CD14-positive monocyte (primary cell): ENCODE results near the gene NCOR2. TPM values are rescaled to one million over a fixed set of nuclear protein-coding genes. Genes with fewer than 3 reads are reported as not detected.

Experiments
- DNase-seq, 3 donors: peaks; one replicate each; pipeline ENCODE4 v3.0.0-alpha.2; 2011 to 2022
- H2AFZ ChIP-seq: 2 replicates; pipeline ENCODE4 v1.6.0; 2012; ENCODE audit warnings: mild to moderate bottlenecking, low read depth, low read length, inconsistent platforms; ENCODE audit not compliant: insufficient read depth, poor library complexity, severe bottlenecking
- H3K27ac ChIP-seq, 2 donors: 1 replicate in 1 of 2; 2 replicates in 1 of 2; pipeline ENCODE4 v1.5.1; 2012 to 2013; ENCODE audit warnings: low read length in 2 of 2, control low read depth in 1 of 2, inconsistent platforms in 1 of 2, low read depth in 1 of 2, mild to moderate bottlenecking in 1 of 2
- H3K27me3 ChIP-seq, 2 donors: one replicate each; pipeline versions ENCODE4 v1.6.0 to v1.6.1; 2011 to 2013; ENCODE audit warnings: low read length in 2 of 2; ENCODE audit not compliant: control insufficient read depth in 2 of 2, insufficient read depth in 2 of 2
- H3K36me3 ChIP-seq, 2 donors: replicated peaks in 1 of 2; 1 replicate in 1 of 2; 2 replicates in 1 of 2; pipeline versions ENCODE4 v1.5.1 to v1.6.1; 2012 to 2013; ENCODE audit warnings: low read length in 2 of 2, control low read depth in 1 of 2, inconsistent platforms in 1 of 2, mild to moderate bottlenecking in 1 of 2; ENCODE audit not compliant: insufficient read depth in 2 of 2, control insufficient read depth in 1 of 2
- H3K4me1 ChIP-seq, 2 donors: 1 replicate in 1 of 2; 2 replicates in 1 of 2; pipeline versions ENCODE4 v1.5.1 to v1.6.1; 2012 to 2013; ENCODE audit warnings: low read length in 2 of 2, control low read depth in 1 of 2, inconsistent platforms in 1 of 2, mild to moderate bottlenecking in 1 of 2, moderate library complexity in 1 of 2; ENCODE audit not compliant: insufficient read depth in 2 of 2, control insufficient read depth in 1 of 2
- H3K4me2 ChIP-seq: replicated peaks from 2 replicates; pipeline ENCODE3; 2012; ENCODE audit warnings: low read length, moderate library complexity, mild to moderate bottlenecking; ENCODE audit not compliant: poor library complexity, severe bottlenecking; ENCODE audit errors: extremely low read depth
- H3K4me3 ChIP-seq, 3 experiments: fragments of 200-600 bp in 1 of 3; sonication (generic) in 1 of 3; replicated peaks in 1 of 3; 1 replicate in 2 of 3; 2 replicates in 1 of 3; pipeline ENCODE4 v1.5.1; 2011 to 2013; ENCODE audit warnings: low read length in 3 of 3, mild to moderate bottlenecking in 3 of 3, control low read depth in 2 of 3, low read depth in 2 of 3, inconsistent platforms in 1 of 3, moderate library complexity in 1 of 3
- H3K79me2 ChIP-seq: 2 replicates; pipeline ENCODE4 v1.6.0; 2012; ENCODE audit warnings: mild to moderate bottlenecking, control low read depth, inconsistent platforms, low read length, moderate library complexity; ENCODE audit not compliant: insufficient read depth
- H3K9ac ChIP-seq: 2 replicates; pipeline ENCODE4 v1.6.0; 2017; ENCODE audit warnings: low read length, mild to moderate bottlenecking; ENCODE audit not compliant: insufficient read depth, poor library complexity, severe bottlenecking
- H3K9me3 ChIP-seq, 2 donors: replicated peaks in 1 of 2; 1 replicate in 1 of 2; 2 replicates in 1 of 2; pipeline versions ENCODE4 v1.5.1 to v1.6.1; 2012 to 2013; ENCODE audit warnings: low read length in 2 of 2, control low read depth in 1 of 2; ENCODE audit not compliant: control insufficient read depth in 1 of 2, insufficient read depth in 1 of 2
- H4K20me1 ChIP-seq: 2 replicates; pipeline ENCODE4 v1.6.0; 2012; ENCODE audit warnings: mild to moderate bottlenecking, low read length, control low read depth, moderate library complexity; ENCODE audit not compliant: insufficient read depth
- H3K27ac Mint-ChIP-seq, 7 donors: one replicate each; pipeline ENCODE4 v1.8.0; 2020; ENCODE audit warnings: mild to moderate bottlenecking in 7 of 7, mixed read lengths in 7 of 7, moderate library complexity in 6 of 7, inconsistent platforms in 2 of 7
- H3K27me3 Mint-ChIP-seq, 3 donors: one replicate each; pipeline ENCODE4 v1.8.0; 2021 to 2022; ENCODE audit warnings: low read depth in 3 of 3, mild to moderate bottlenecking in 3 of 3, mixed read lengths in 3 of 3, moderate library complexity in 3 of 3, inconsistent platforms in 1 of 3
- H3K36me3 Mint-ChIP-seq, 2 donors: one replicate each; pipeline ENCODE4 v1.8.0; 2020; ENCODE audit warnings: mixed read lengths in 2 of 2, inconsistent platforms in 1 of 2, mild to moderate bottlenecking in 1 of 2
- H3K4me1 Mint-ChIP-seq: one replicate; pipeline ENCODE4 v1.8.0; 2020; ENCODE audit warnings: mild to moderate bottlenecking, mixed read lengths
- H3K4me3 Mint-ChIP-seq, 2 donors: one replicate each; pipeline ENCODE4 v1.8.0; 2020; ENCODE audit warnings: mild to moderate bottlenecking in 2 of 2, mixed read lengths in 2 of 2, moderate library complexity in 1 of 2
- H3K9me3 Mint-ChIP-seq, 7 donors: one replicate each; pipeline ENCODE4 v1.8.0; 2020 to 2022; ENCODE audit warnings: mixed read lengths in 7 of 7, mild to moderate bottlenecking in 6 of 7, moderate library complexity in 6 of 7, inconsistent platforms in 2 of 7
- WGBS: methylation state at CpG from one replicate; pipeline ENCODE4 v1.1.5; 2013; ENCODE audit warnings: missing lambda C conversion rate; ENCODE audit not compliant: insufficient coverage; 5-methylcytosine and 5-hydroxymethylcytosine counted together
- intact Hi-C, 2 donors: fragments of 100-400 bp; cut with micrococcal nuclease; formaldehyde crosslinking; loops; one replicate each; pipeline versions ENCODE4 v1.15.0 to v1.15.1; 2023
- polyA plus RNA-seq, 3 donors: library from polyadenylated mRNA; depleted of rRNA in 1 of 3; unstranded in 2 of 3; stranded (reverse) in 1 of 3; fragments of 300-500 nt in 2 of 3; fragments of >200 nt in 1 of 3; fragmentation: Illumina TruSeq in 2 of 3; gene quantifications; 1 replicate in 2 of 3; 2 replicates in 1 of 3; pipeline ENCODE4 v1.2.3, GENCODE V29; 2012 to 2021
- TF ChIP-seq, protein P1 (sequence below): fragments of 200-600 bp; IDR thresholded peaks from one replicate; pipeline ENCODE4 v1.8.0; 2022; ENCODE audit warnings: antibody characterized with exemption, mild to moderate bottlenecking

Gene NCOR2
- polyA plus RNA-seq, 3 donors = 4.7 to 46.8 (median 5.5) TPM

DNA sequence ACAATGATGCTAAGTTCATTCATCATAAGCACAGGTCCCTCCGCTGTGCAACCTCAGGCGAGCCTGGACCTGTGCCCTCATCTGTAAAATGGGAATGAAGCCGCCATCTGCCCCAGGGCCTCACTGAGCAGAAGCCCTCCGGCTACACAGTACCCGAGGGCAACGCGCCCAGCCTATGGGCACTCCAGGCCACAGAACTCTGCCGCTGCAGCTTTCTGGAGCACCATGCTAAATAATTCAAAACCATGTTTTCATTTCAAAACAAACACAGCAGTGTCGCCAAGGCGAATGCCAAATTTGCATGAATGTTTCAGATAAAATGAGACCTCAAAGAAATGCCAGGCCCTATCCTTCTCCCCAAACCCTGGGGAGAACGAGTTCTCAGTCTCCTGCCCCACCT lies 4.0 kb downstream of the NCOR2 start:
- Histone ChIP-seq H2AFZ (no peak overlapping the region), H3K4me3 (no peak overlapping the region), H3K9ac (no peak overlapping the region), H3K4me1 (peaks cover 55 to 60% of the 10 kb centered on the region in 2 donors), H3K4me2 (no peak overlapping the region), H3K9me3 (no peaks in the 10 kb centered on the region), H3K36me3 (peaks cover 0 to 21% of the 10 kb centered on the region in 2 donors), H3K27me3 (no peaks in the 10 kb centered on the region), H4K20me1 (peaks cover 80% of the 10 kb centered on the region), H3K79me2 (peaks cover 89% of the 10 kb centered on the region), H3K27ac (no peak overlapping the region)
- 93% methylated on average over 9 of the region's 11 CpGs for WGBS
- TF ChIP-seq, protein P1, sequence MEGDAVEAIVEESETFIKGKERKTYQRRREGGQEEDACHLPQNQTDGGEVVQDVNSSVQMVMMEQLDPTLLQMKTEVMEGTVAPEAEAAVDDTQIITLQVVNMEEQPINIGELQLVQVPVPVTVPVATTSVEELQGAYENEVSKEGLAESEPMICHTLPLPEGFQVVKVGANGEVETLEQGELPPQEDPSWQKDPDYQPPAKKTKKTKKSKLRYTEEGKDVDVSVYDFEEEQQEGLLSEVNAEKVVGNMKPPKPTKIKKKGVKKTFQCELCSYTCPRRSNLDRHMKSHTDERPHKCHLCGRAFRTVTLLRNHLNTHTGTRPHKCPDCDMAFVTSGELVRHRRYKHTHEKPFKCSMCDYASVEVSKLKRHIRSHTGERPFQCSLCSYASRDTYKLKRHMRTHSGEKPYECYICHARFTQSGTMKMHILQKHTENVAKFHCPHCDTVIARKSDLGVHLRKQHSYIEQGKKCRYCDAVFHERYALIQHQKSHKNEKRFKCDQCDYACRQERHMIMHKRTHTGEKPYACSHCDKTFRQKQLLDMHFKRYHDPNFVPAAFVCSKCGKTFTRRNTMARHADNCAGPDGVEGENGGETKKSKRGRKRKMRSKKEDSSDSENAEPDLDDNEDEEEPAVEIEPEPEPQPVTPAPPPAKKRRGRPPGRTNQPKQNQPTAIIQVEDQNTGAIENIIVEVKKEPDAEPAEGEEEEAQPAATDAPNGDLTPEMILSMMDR = no peak
- Mint-ChIP-seq H3K27me3 (no peaks in the 10 kb centered on the region), H3K27ac (peak overlapping the region in 1 of 7 donors; percentile 18), H3K36me3 (peaks cover 18 to 25% of the 10 kb centered on the region in 2 donors), H3K4me1 (peaks cover 58% of the 10 kb centered on the region), H3K9me3 (peaks cover 0 to 2% (median 0%) of the 10 kb centered on the region in 7 donors), H3K4me3 (no peak overlapping the region)
- intact Hi-C loops = loop anchor here in 1 of 2 donors (10.0 kb wide), 1 partner anchor 91 kb away; no protein-coding TSS in a partner anchor
- no peak for DNase-seq

GRCh38 chr12:124562796-124563181 lies 4.6 kb downstream of the NCOR2 start:
- Mint-ChIP-seq H3K9me3 (peaks cover 0 to 2% (median 0%) of the 10 kb centered on the region in 7 donors), H3K27me3 (no peaks in the 10 kb centered on the region), H3K4me3 (peak overlapping the region in 1 of 2 donors; percentile 41), H3K27ac (no peak overlapping the region), H3K4me1 (peaks cover 54% of the 10 kb centered on the region), H3K36me3 (peaks cover 18 to 28% of the 10 kb centered on the region in 2 donors)
- H3K79me2 ChIP-seq = peaks cover 95% of the 10 kb centered on the region
- H3K27me3 ChIP-seq = no peaks in the 10 kb centered on the region
- no peak overlapping the region for H2AFZ ChIP-seq
- peaks cover 86% of the 10 kb centered on the region for H4K20me1 ChIP-seq
- H3K27ac ChIP-seq = no peak overlapping the region
- peaks cover 0 to 21% of the 10 kb centered on the region in 2 donors for H3K36me3 ChIP-seq
- intact Hi-C loops = loop anchor here in 1 of 2 donors (10.0 kb wide), 1 partner anchor 92 kb away; no protein-coding TSS in a partner anchor
- H3K9me3 ChIP-seq = no peaks in the 10 kb centered on the region
- TF ChIP-seq, protein P1 = no peak
- no peak overlapping the region for H3K4me3 ChIP-seq
- H3K9ac ChIP-seq = no peak overlapping the region
- WGBS = 100% methylated on average over 1 of the region's 4 CpGs
- H3K4me2 ChIP-seq = no peak overlapping the region
- peaks cover 49 to 54% of the 10 kb centered on the region in 2 donors for H3K4me1 ChIP-seq
- DNase-seq = no peak
